H1 (cell line): ENCODE measurements around the gene RNU5D-1.

Experiments used
- CTCF ChIP-seq, 3 experiments: IDR thresholded peaks; 1 replicate in 2 of 3; 2 replicates in 1 of 3; pipeline versions ENCODE4 v1.5.1 to v1.6.1; 2011; ENCODE audit warnings: low read length in 3 of 3, mild to moderate bottlenecking in 3 of 3, inconsistent platforms in 2 of 3, low read depth in 1 of 3, moderate library complexity in 1 of 3; ENCODE audit not compliant: insufficient read depth in 1 of 3; ENCODE audit errors: control extremely low read depth in 1 of 3
- FOSL1 ChIP-seq: IDR thresholded peaks from 2 replicates; pipeline ENCODE4 v1.6.1; 2011; ENCODE audit warnings: mild to moderate bottlenecking, low read depth, low read length, moderate library complexity; ENCODE audit not compliant: insufficient read depth
- GABPA ChIP-seq: IDR thresholded peaks from 2 replicates; pipeline ENCODE4 v1.6.1; 2011; ENCODE audit warnings: mild to moderate bottlenecking, low read length, moderate library complexity, borderline replicate concordance; ENCODE audit not compliant: insufficient read depth
- TAF7 ChIP-seq: optimal IDR thresholded peaks from 2 replicates; pipeline ENCODE3; 2011; ENCODE audit warnings: low read depth, mild to moderate bottlenecking, inconsistent platforms, low read length, moderate library complexity, borderline replicate concordance
- TF ChIP-seq, protein P1 (sequence below): IDR thresholded peaks from 2 replicates; pipeline ENCODE4 v1.6.1; 2011; ENCODE audit warnings: low read length, improper control_type of control experiment

GRCh38 chr1:44685218-44685617, 45.8 kb downstream of the RNU5D-1 start:
- TF ChIP-seq, protein P1, sequence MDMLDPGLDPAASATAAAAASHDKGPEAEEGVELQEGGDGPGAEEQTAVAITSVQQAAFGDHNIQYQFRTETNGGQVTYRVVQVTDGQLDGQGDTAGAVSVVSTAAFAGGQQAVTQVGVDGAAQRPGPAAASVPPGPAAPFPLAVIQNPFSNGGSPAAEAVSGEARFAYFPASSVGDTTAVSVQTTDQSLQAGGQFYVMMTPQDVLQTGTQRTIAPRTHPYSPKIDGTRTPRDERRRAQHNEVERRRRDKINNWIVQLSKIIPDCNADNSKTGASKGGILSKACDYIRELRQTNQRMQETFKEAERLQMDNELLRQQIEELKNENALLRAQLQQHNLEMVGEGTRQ = no peak
- TF ChIP-seq CTCF (IDR thresholded peaks at IDR 0.05; ENCODE audit: control extremely low read depth in 1 of 3, insufficient read depth in 1 of 3, low read depth in 1 of 3, low read length in 3 of 3) (no peak), TAF7 (no peak), GABPA (no peak), FOSL1 (no peak)
